ENCODE data around the gene P2RY6. TPM values are rescaled to one million over a fixed set of nuclear protein-coding genes. Genes with fewer than 3 reads are reported as not detected.

P2RY6 gene
- total RNA-seq, 4 donors from 2014 or later = 0.76 to 1.0 TPM; not detected in 2

GRCh38 chr11:73327812-73328364 lies 55.8 kb downstream of the P2RY6 start:
- Histone ChIP-seq H3K4me1 (peaks cover 26 to 52% of the 10 kb centered on the region in 2 donors), H3K4me3 (no peak overlapping the region), H3K27me3 (no peaks in the 10 kb centered on the region), H3K36me3 (no peaks in the 10 kb centered on the region), H3K27ac (peak overlapping the region; percentile 93 to 98), H3K9me3 (no peaks in the 10 kb centered on the region)
- intact Hi-C loops (cut with DNase I; ENCODE audit: low total_unique reads) = no loop called here
- TF ChIP-seq CTCF (IDR thresholded peaks at IDR 0.05) = no peak
- TF ChIP-seq POLR2A (IDR thresholded peaks at IDR 0.05) = no peak
- DNase-seq = no peak

GRCh38 chr11:73330569-73331093 lies 58.5 kb downstream of the P2RY6 start:
- intact Hi-C loops (cut with DNase I; ENCODE audit: low total_unique reads) = no loop called here
- Histone ChIP-seq H3K9me3 (no peaks in the 10 kb centered on the region), H3K36me3 (no peaks in the 10 kb centered on the region), H3K27me3 (no peaks in the 10 kb centered on the region), H3K27ac (peak overlapping the region; percentile 74 to 94), H3K4me3 (no peak overlapping the region), H3K4me1 (peaks cover 27 to 51% of the 10 kb centered on the region in 2 donors)
- TF ChIP-seq POLR2A (IDR thresholded peaks at IDR 0.05) (no peak), CTCF (IDR thresholded peaks at IDR 0.05) (peak in 3 of 4 experiments; percentile 11 to 51 (median 40))
- DNase-seq = no peak

- Histone ChIP-seq H3K4me3 (no peak overlapping the region), H3K27me3 (no peaks in the 10 kb centered on the region), H3K36me3 (no peaks in the 10 kb centered on the region), H3K4me1 (peaks cover 27 to 47% of the 10 kb centered on the region in 2 donors), H3K27ac (peak overlapping the region; percentile 74 to 94), H3K9me3 (no peaks in the 10 kb centered on the region)
- TF ChIP-seq CTCF (IDR thresholded peaks at IDR 0.05) = no peak
- TF ChIP-seq POLR2A (IDR thresholded peaks at IDR 0.05) = no peak
- intact Hi-C loops (cut with DNase I; ENCODE audit: low total_unique reads) = no loop called here
- peak in 1 of 2 donors; percentile 68 for DNase-seq
These were observed 59.2 kb downstream of the P2RY6 start for GRCh38 chr11:73331138-73331916.

- Histone ChIP-seq H3K9me3 (no peaks in the 10 kb centered on the region), H3K27me3 (no peaks in the 10 kb centered on the region), H3K27ac (peak overlapping the region; percentile 82 to 94), H3K4me3 (no peak overlapping the region), H3K36me3 (no peaks in the 10 kb centered on the region), H3K4me1 (peaks cover 27 to 31% of the 10 kb centered on the region in 2 donors)
- TF ChIP-seq POLR2A (IDR thresholded peaks at IDR 0.05) = no peak
- TF ChIP-seq CTCF (IDR thresholded peaks at IDR 0.05) = no peak
- intact Hi-C loops (cut with DNase I; ENCODE audit: low total_unique reads) = no loop called here
- no peak for DNase-seq
These were observed 61.0 kb downstream of the P2RY6 start for GRCh38 chr11:73333173-73333572.
